Measurements from ENCODE around the gene GPNMB.

DNA sequence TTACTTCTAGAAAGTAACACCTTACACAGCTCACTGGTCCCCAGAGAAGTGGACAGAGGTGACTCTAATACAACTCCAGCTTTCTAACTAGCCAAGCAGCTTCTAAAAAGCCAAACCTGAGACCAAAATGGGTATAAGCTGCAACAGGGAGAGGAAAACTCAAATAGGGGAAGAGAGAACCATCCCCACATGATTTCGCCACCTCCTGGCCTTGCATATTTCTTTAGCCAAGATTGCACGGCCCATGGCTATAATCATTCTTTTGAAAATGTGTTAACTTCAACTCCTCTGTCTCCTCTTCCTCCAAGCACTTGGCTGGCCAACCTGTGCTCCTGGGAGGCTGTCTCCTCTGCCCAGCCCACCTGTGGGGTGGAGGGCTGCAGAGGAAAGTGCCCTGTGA, 36.1 kb upstream of the GPNMB start:
- TF ChIP-seq POLR2A (IDR thresholded peaks at IDR 0.05; ENCODE audit: low read depth, low read length): no peak
- TF ChIP-seq, protein P1, sequence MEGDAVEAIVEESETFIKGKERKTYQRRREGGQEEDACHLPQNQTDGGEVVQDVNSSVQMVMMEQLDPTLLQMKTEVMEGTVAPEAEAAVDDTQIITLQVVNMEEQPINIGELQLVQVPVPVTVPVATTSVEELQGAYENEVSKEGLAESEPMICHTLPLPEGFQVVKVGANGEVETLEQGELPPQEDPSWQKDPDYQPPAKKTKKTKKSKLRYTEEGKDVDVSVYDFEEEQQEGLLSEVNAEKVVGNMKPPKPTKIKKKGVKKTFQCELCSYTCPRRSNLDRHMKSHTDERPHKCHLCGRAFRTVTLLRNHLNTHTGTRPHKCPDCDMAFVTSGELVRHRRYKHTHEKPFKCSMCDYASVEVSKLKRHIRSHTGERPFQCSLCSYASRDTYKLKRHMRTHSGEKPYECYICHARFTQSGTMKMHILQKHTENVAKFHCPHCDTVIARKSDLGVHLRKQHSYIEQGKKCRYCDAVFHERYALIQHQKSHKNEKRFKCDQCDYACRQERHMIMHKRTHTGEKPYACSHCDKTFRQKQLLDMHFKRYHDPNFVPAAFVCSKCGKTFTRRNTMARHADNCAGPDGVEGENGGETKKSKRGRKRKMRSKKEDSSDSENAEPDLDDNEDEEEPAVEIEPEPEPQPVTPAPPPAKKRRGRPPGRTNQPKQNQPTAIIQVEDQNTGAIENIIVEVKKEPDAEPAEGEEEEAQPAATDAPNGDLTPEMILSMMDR (conservative IDR thresholded peaks at IDR 0.05; ENCODE audit: low read depth, low read length): no peak
- TF ChIP-seq SMC3 (IDR thresholded peaks at IDR 0.05; ENCODE audit: low read depth, low read length): no peak
- no peak for TF ChIP-seq FOS (IDR thresholded peaks at IDR 0.05; ENCODE audit: low read depth, low read length)
- TF ChIP-seq NFE2L2 (IDR thresholded peaks at IDR 0.05; ENCODE audit: low read depth, low read length): no peak
- no peak for TF ChIP-seq MXI1 (IDR thresholded peaks at IDR 0.05; ENCODE audit: borderline replicate concordance, low read depth, low read length)
- TF ChIP-seq RAD21 (IDR thresholded peaks at IDR 0.05; ENCODE audit: low read length): no peak
- no peak for TF ChIP-seq RCOR1 (IDR thresholded peaks at IDR 0.05; ENCODE audit: insufficient replicate concordance, low read length)
- no peak for TF ChIP-seq CEBPB (IDR thresholded peaks at IDR 0.05; ENCODE audit: low read depth, low read length)
- no peak for TF ChIP-seq BHLHE40 (IDR thresholded peaks at IDR 0.05; ENCODE audit: low read depth, low read length)
- TF ChIP-seq, protein P2, sequence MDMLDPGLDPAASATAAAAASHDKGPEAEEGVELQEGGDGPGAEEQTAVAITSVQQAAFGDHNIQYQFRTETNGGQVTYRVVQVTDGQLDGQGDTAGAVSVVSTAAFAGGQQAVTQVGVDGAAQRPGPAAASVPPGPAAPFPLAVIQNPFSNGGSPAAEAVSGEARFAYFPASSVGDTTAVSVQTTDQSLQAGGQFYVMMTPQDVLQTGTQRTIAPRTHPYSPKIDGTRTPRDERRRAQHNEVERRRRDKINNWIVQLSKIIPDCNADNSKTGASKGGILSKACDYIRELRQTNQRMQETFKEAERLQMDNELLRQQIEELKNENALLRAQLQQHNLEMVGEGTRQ (IDR thresholded peaks at IDR 0.05; ENCODE audit: low read depth, low read length): no peak
- no peak for TF ChIP-seq CHD1 (IDR thresholded peaks at IDR 0.05; ENCODE audit: low read depth, low read length)
- TF ChIP-seq, protein P3, sequence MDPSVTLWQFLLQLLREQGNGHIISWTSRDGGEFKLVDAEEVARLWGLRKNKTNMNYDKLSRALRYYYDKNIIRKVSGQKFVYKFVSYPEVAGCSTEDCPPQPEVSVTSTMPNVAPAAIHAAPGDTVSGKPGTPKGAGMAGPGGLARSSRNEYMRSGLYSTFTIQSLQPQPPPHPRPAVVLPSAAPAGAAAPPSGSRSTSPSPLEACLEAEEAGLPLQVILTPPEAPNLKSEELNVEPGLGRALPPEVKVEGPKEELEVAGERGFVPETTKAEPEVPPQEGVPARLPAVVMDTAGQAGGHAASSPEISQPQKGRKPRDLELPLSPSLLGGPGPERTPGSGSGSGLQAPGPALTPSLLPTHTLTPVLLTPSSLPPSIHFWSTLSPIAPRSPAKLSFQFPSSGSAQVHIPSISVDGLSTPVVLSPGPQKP (IDR thresholded peaks at IDR 0.05; ENCODE audit: borderline replicate concordance, low read depth, low read length): no peak
